IMR-90 (cell line): ENCODE data around the gene CEP72.

ENCODE experiments used
- CTCF ChIP-seq: conservative IDR thresholded peaks from 2 replicates; pipeline ENCODE4 v1.5.1; 2012; ENCODE audit warnings: mild to moderate bottlenecking, low read depth, low read length, improper control_type of control experiment
- POLR2A ChIP-seq: IDR thresholded peaks from 2 replicates; pipeline ENCODE4 v1.6.1; 2012; ENCODE audit warnings: mild to moderate bottlenecking, low read depth, low read length
- RAD21 ChIP-seq: IDR thresholded peaks from 2 replicates; pipeline ENCODE4 v1.6.1; 2012; ENCODE audit warnings: low read length, improper control_type of control experiment

- no peak for TF ChIP-seq CTCF
- no peak for TF ChIP-seq POLR2A
- no peak for TF ChIP-seq RAD21
These were observed 34.3 kb upstream of the CEP72 start for GRCh38 chr5:577800-578199.
